Thoracic aorta (tissue), 2 donors: ENCODE data around the gene SMAP2. TPM values are rescaled to one million over a fixed set of nuclear protein-coding genes. Genes with fewer than 3 reads are reported as not detected.

Source experiments
- ATAC-seq: fragments of 150-250 bp; one replicate; pipeline ENCODE4 v1.8.0; 2017; ENCODE audit warnings: low read depth; ENCODE audit not compliant: insufficient number of reproducible peaks, low FRiP score
- DNase-seq: peaks from one replicate; pipeline ENCODE4 v3.0.0-alpha.2; 2020; ENCODE audit warnings: low spot score
- H3K27ac ChIP-seq, 2 donors: fragments of 200-600 bp; sonication (generic); 1 replicate in 1 of 2; 2 replicates in 1 of 2; pipeline ENCODE4 v1.5.1; 2016; ENCODE audit warnings: mild to moderate bottlenecking in 2 of 2, moderate library complexity in 2 of 2
- H3K27me3 ChIP-seq: fragments of 200-600 bp; sonication (generic); replicated peaks from 2 replicates; pipeline ENCODE4 v1.6.0; 2016; ENCODE audit warnings: mild to moderate bottlenecking; ENCODE audit not compliant: insufficient read depth
- H3K36me3 ChIP-seq: fragments of 200-600 bp; sonication (generic); one replicate; pipeline ENCODE4 v1.5.1; 2016
- H3K4me1 ChIP-seq, 2 donors: fragments of 200-600 bp; sonication (generic); 1 replicate in 1 of 2; 2 replicates in 1 of 2; pipeline versions ENCODE4 v1.5.1 to v1.6.0; 2016; ENCODE audit warnings: low read depth in 2 of 2, mild to moderate bottlenecking in 1 of 2; ENCODE audit not compliant: control insufficient read depth in 1 of 2
- H3K4me3 ChIP-seq: fragments of 200-600 bp; sonication (generic); 2 replicates; pipeline ENCODE4 v1.5.1; 2016; ENCODE audit warnings: mild to moderate bottlenecking
- H3K9me3 ChIP-seq: fragments of 200-600 bp; sonication (generic); 2 replicates; pipeline ENCODE4 v1.5.1; 2016
- total RNA-seq, 2 donors: library from RNA; depleted of rRNA; stranded (reverse); fragments of >200 nt; gene quantifications; one replicate each; pipeline versions ENCODE4 v1.1.0 to v1.2.3, GENCODE V29; 2016
- TF ChIP-seq, protein P1 (sequence below): fragments of 200-600 bp; sonication (generic); IDR thresholded peaks from one replicate; pipeline ENCODE4 v1.5.1; 2019; ENCODE audit warnings: antibody characterized with exemption

The SMAP2 gene
- total RNA-seq, 2 donors from 2014 or later, result 42.3 to 75.3 TPM

DNA sequence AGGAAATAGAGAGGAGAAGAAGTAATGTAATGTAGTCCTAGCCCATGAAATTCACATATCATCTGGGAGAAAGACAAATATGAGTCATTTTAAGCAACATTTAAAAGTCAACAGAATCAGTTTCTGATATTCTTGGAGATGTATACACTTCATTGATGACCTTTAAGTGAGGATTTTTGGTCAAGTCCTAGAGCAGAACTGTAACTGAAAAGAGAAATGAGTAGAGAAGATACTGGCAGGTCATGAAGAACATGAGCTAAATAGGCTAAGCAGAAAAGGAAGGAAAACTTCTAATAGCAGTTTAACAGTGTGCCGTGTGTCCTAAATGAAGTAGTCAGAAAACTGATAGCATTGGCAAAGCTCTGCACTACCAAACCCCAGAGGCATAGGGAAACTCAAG is 81.3 kb downstream of the SMAP2 start:
- Histone ChIP-seq H3K27me3 (no peaks in the 10 kb centered on the region), H3K36me3 (peaks cover 25% of the 10 kb centered on the region), H3K27ac (no peak overlapping the region), H3K4me1 (peaks cover 0 to 9% of the 10 kb centered on the region in 2 donors), H3K4me3 (no peak overlapping the region), H3K9me3 (peaks cover 28% of the 10 kb centered on the region)
- DNase-seq, result no peak
- ATAC-seq, result no peak
- TF ChIP-seq, protein P1, sequence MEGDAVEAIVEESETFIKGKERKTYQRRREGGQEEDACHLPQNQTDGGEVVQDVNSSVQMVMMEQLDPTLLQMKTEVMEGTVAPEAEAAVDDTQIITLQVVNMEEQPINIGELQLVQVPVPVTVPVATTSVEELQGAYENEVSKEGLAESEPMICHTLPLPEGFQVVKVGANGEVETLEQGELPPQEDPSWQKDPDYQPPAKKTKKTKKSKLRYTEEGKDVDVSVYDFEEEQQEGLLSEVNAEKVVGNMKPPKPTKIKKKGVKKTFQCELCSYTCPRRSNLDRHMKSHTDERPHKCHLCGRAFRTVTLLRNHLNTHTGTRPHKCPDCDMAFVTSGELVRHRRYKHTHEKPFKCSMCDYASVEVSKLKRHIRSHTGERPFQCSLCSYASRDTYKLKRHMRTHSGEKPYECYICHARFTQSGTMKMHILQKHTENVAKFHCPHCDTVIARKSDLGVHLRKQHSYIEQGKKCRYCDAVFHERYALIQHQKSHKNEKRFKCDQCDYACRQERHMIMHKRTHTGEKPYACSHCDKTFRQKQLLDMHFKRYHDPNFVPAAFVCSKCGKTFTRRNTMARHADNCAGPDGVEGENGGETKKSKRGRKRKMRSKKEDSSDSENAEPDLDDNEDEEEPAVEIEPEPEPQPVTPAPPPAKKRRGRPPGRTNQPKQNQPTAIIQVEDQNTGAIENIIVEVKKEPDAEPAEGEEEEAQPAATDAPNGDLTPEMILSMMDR, result no peak

DNA sequence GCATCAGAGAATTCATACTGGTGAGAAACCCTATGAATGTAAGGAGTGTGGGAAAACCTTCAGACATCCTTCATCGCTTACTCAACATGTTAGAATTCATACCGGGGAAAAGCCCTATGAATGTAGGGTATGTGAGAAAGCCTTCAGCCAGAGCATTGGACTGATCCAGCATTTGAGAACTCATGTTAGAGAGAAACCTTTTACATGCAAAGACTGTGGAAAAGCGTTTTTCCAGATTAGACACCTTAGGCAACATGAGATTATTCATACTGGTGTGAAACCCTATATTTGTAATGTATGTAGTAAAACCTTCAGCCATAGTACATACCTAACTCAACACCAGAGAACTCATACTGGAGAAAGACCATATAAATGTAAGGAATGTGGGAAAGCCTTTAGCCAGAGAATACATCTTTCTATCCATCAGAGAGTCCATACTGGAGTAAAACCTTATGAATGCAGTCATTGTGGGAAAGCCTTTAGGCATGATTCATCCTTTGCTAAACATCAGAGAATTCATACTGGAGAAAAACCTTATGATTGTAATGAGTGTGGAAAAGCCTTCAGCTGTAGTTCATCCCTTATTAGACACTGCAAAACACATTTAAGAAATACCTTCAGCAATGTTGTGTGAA is 89.5 kb downstream of the SMAP2 start:
- Histone ChIP-seq H3K36me3 (peaks cover 12% of the 10 kb centered on the region), H3K4me3 (no peak overlapping the region), H3K27ac (no peak overlapping the region), H3K9me3 (peaks cover 90% of the 10 kb centered on the region), H3K4me1 (no peaks in the 10 kb centered on the region), H3K27me3 (no peaks in the 10 kb centered on the region)
- no peak for ATAC-seq
- TF ChIP-seq, protein P1, result no peak
- no peak for DNase-seq

DNA sequence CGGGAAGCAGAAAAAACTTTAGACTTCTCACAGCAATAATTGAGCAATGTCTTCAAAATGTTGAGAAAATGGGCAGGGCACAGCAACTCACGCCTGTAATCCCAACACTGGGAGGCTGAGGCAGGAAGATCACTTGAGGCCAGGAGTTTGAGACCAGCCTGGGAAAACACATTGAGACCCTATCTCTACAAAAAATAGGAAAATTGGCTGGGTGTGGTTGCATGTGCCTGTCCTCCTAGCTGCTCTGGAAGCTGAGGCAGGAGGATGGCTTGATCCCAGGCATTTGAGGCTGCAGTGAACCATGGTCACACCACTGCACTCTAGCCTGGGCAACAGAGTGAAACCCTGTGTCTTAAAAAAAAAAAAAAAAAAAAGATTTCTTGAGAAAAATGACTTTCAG is 95.8 kb downstream of the SMAP2 start:
- Histone ChIP-seq H3K27me3 (no peaks in the 10 kb centered on the region), H3K36me3 (no peaks in the 10 kb centered on the region), H3K4me3 (no peak overlapping the region), H3K4me1 (no peaks in the 10 kb centered on the region), H3K27ac (no peak overlapping the region), H3K9me3 (peaks cover 40% of the 10 kb centered on the region)
- TF ChIP-seq, protein P1, result no peak
- DNase-seq (no peak), ATAC-seq (no peak)

Other genes starting within 250 kb of the SMAP2 start
- 10 to 100 TPM; 15.7 to 22.5 TPM for gene RLF, start 212.3 kb upstream of the SMAP2 start, total RNA-seq
- not detected for gene TMCO2, start 125.8 kb upstream of the SMAP2 start, total RNA-seq
- gene ZMPSTE24, start 115.5 kb upstream of the SMAP2 start, total RNA-seq, result 10 to 100 TPM; 48.3 to 87.9 TPM
- 10 to 100 TPM; 16.7 to 36.4 TPM for gene COL9A2, start 56.4 kb upstream of the SMAP2 start, total RNA-seq
- gene ZFP69B, start 76.7 kb downstream of the SMAP2 start, total RNA-seq, result under 1 TPM; 0.71 to 0.95 TPM
- 1 to 10 TPM; 3.2 to 5.1 TPM for gene ZFP69, start 103.6 kb downstream of the SMAP2 start, total RNA-seq
- gene EXO5, start 135.0 kb downstream of the SMAP2 start, total RNA-seq, result 1 to 10 TPM; 2.2 to 2.8 TPM
- gene ZNF684, start 157.9 kb downstream of the SMAP2 start, total RNA-seq, result 10 to 100 TPM in 1 of 2 donors, 1 to 10 TPM in 1; 8.4 to 12.3 TPM